Measurements from ENCODE around the gene SEC14L5.
"Not testable (repeated sequence)": the region's sequence is repeated elsewhere in the genome, so short reads cannot be mapped to it uniquely, and the experiment has no call there.

Gene SEC14L5

DNA sequence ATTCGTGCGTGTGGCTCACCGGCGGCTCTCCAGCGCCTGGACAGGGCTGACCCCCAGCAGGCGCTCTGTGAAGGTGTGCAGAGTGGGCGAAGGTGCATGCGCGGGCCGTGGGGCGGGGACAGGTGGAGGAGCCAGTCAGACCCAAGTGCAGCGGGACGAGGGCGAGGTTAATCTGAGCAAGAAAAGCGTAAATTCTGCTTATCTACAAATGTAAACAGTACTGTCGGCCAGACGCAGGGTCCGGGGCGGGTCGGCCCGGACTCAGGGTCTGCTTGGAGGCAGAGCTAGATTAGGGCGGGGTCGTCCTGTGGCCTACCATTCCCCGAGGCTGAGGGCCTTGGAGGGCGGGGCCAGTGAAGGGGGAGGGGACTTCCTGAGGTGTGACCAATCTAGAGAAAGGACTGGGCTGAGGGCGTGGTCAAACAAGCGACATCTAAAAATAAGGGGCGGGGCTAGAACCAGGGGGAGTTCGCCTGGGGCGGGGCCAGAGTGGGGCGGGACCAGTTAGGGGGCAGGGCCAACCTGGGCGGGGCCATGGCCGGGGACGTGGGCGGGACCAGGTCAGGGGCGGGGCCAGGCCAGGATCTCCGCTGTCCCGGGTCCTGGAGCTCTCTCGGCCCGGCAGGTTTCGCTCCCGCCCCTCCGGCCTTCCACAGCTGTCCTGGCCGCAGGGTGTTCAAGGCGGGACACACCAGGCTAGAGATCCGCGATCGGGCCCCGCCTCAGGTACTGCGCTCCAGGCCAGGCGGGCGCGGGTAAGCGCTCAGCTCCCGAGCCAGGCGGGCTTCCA lies at the start of gene SEC14L5:
SEC14L5 (plus strand) TSS at position 611 of the 790 bp plus-strand sequence. CDS start 994 bp downstream, outside the sequence.
- DNase-seq, result no peak

DNA sequence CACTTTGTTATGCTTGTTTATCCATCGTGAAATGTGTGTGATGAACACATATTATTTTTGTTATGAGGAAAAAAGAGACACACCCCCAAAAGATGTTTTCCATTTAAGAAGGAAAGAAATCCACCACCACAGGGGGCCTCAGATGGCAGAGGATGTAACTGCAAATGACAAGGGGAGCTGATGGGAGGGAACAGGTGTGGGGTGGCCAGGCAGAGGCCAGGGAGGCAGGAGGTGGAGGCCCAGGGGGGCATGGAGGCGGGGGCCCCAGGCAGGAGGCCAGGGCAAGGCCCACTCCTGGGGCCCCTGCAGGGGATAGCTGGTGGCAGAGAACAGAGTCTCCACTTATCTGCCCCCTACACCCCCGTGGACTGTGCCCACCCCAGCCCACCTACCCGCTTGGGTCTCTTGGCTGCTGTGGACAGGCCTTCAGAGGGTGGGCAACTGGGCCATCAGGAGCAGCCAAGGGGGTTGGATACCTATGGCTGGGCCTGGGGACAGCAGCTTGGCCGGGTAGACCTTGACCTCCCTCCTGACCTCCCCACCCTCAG lies 49.2 kb upstream of the SEC14L5 start:
- no peak for DNase-seq

DNA sequence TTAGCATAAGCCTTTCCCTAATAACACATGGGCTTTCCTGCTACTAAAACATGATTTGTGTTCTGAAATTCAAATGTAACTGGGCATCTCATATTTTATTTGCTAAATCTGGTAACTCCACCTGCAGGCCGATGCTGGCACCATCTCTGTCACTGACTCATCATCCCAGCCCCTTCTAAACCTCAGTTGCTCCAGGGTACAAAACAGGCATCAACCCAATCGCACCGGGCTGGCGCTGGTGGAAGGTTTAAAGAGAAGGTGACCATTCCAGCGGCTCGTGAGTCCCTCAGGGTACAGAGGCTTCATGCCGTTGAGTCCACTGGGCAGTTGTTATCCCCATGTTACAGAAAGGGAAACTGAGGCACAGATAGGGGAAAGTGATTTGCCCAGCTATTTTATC lies 48.3 kb upstream of the SEC14L5 start:
- DNase-seq, result no peak

DNA sequence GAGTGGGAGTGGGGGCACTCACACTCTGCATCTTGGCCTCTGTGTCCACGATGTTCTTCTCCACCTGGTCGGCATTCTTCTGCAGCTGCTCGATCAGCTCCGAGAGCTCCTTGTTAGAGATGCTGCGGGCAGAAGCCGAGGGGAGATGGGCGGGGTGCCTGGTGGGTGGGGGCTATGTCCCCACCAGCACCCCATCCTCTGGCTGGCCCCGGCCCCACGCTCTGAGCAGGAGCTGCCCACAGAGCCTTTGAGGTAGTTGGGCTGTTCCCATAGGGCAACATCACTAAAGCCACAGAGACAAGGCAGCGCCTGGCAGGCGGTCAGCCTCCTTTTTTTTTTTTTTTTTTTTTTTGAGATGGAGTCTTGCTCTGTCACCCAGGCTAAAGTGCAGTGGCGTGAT lies 47.3 kb upstream of the SEC14L5 start:
- DNase-seq, result no peak

DNA sequence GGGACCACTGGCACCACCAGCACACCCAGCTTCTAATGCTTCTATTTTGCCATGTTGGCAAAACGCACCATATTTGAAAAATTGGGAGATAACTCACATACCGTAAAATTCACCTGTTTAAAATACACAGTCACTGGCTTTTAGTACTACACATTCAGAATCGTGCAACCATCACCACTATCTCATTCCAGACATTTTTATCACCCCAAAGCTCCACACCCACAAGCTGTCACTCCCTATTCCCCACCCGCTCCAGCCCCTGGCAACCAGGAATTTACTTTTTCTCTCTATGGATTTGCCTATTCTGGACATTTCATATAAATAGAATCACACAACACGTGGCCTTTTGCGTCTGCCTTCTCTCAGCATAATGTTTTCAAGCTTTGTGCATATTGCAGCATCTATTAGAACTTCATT lies 46.2 kb upstream of the SEC14L5 start:
- DNase-seq, result no peak

DNA sequence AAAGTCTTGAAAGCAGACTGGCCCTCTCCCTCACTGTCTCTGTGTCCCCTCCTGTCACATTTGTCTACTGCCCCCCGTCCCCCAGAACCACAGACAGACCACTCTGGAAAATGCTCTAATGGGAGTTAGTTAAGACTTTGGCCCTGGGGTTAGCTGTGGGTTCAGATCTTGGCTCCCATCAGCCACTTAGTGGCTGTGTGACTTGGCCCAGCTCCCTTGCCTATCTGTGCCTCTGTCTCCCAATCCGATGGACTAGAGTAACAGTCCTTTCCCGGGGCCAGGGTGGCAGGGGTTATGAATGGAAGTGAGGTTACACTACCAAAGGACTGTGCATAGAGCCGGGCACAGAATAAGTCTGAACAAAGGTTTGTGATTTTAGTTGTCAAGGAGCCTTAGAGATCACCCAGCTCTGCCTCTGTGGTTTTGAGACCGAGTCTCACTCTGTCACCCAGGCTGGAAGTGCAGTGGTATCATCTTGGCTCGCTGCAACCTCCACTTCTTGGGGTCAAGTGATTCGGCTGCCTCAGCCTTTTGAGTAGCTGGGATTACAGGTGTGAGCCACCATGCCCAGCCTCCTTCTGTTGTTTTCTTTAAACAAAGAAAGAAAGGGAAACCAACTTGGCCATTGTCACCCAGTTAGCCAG lies 44.9 kb upstream of the SEC14L5 start:
- no peak for DNase-seq

DNA sequence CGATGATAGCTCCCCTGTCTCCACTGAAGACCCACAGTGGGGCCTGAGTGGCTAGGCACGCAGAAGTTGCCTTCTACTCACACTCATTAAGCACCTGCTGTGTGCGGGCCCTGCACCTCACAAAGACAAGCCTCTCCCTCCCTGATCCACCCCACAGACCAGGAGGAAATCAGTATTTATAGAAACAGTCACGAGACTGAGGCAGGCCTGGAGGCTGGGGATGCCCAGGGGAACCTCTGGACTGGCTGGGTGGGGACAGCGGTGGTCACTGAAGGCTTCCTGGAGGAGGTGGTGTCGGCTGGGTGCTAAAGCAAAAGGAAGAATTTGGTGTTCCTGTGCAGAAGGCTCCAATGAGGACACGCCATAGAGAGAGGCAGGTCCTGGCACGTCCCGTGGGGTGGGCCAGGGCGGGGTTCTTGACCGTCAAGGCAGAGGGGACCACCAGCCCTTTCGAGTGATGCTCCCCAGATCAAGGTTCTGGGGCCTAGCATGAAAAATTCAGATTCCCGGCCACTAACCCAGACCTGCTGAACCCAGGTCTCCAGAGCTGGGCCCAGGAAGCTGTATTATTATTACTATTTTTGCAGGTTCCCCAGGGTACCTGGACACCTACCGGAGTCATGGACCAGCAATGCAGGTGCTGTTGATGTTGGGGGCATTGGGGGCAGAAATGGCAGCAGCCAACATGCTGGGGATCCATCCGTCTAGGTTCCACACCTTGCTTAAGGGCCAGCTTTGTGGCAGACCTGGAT lies 44.2 kb upstream of the SEC14L5 start:
- DNase-seq, result no peak

DNA sequence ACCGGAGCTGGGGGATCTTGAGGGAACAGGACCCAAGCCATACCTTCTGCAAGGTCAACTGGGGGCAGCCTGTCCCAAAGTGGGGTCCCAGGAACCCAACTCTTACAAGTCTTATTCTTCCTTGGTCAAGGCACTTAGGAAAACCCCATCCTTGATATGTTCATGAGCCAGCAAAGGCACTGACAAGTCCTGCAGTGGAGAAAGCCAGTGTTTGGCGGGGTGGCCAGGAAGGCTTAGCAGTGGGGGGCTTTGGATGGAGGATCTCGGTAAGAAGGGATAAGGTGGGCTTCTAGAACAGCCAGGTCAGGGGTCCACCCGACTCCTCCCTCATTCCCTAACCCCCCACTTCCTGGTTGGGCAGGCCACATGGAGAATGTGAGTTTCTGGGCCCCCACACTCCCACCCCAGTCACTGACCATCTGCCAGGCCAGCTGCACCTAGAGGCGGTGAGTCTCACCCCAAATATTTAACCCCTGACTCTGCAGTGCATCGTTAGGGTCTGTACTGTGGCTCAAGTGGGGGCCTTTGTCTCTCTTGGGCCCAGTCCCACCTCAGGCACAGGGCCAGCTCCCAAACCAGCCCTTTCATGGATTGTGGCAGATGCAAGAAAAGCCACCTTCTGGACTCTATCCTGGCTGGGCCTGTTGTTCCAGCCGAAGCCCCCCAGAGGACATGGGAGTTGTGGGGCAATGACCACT lies 43.5 kb upstream of the SEC14L5 start:
- no peak for DNase-seq

DNA sequence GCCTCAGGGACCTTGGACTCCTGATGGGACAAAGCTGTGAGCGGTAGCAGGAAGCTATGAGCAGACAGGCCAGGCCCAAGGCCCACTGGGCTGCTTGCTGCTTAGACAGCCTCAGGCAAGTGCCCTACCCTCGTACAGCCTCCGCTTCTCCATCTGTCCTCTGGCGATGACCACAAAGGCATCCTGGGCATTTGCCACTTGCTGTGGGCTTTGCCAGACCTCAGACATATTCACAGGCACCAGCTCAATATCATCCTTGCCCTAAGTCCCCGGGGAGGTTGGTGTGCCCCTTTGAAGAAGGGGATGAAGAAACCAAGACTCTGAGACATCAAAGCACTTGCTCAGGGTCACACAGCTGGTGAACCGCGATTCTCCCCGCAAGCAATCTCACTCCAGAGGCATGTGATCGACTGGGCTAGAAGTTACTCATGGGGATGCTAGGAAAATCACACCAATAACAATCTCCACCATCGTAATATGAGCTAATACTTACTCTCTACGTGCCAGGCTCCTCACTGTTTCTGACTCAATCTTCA lies 42.8 kb upstream of the SEC14L5 start:
- no peak for DNase-seq

DNA sequence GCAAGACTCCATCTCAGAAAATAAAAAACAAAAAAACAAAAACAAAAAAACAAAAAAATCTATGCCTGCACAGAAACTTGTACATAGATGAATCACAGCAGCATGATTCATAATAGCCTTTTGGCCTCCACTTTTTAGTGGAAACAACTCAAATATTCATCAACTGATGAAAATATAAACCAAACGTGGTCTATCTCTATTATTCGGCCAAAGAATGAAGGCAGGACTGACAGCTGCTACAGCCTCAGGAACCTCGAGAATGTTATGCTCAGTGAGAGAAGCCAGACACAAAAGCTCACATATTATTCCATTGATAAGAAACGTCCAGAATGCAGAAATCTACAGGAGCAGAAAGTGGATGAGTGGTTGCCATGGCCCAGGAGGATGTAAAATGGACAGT lies 41.0 kb upstream of the SEC14L5 start:
- DNase-seq, result no peak

DNA sequence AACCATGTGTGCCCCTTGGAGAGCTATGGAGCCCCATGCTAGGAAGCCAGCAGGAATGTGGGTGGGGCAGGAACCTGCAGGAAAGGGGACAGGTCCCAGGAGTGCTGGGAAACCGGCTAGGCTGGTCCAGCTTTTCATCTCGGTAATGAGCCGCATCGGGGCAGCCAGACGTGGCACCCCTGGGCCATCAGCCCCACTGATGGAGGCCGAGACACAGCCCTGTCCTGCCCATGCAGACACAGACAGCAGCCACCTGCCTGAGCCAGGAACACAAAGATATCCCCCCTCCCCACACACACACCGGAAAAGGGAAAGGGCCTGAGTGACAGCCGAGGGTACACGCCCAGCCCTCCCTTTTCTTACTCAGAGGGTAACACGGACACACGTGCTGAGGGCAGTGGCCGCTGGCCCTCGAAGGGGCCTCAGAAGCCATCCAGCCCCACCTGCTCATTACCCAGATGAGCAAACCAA lies 39.3 kb upstream of the SEC14L5 start:
- peak; percentile 64 for DNase-seq

DNA sequence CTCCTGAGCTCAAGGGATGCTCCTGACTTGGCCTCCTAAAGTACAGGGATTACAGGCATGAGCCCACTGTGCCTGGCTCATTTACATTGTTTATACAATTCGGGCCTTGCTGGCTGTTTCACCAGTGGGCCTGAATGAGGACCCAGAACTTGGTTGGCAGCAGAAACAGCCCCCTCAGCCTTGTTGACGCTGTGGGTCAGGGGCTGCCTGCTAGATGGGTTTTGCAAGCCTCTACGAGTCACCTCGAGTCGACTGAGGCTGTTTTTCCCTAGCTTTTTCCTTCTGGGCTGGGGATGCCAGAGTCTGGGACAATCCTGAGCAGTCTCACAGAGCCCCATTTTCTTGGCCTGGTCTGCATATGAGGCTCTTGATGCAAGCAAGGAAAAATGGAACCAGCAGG lies 37.3 kb upstream of the SEC14L5 start:
- DNase-seq, result no peak

DNA sequence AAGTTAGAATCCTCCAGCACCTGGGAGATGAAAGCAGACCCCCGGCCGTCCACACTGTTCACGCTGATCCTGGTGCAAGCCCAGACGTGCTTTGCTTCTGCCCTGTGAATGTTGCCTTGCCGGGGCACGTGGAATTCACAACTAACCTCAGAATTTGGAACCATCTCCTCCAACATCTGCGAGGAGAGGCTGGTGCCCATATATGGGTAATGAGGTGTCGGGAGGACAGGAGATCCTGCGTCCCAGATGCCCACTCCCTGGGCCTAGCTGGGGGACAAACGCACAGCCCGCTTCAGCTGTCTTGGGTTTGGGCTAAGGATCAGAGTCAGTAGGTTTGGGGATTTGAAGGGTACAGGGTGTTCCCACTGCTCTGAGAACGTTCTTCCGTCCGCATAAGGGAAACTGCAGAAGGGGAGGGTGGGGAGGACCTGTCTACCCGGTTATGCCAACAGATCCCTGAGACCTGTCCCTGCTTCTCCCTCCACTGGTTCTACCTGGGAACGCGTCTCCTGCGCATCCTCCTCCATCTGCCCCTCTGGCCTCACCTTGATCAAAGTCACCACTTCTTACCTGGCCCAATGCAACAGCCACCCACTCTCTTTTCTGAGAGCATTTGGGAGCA lies 35.3 kb upstream of the SEC14L5 start:
- no peak for DNase-seq

DNA sequence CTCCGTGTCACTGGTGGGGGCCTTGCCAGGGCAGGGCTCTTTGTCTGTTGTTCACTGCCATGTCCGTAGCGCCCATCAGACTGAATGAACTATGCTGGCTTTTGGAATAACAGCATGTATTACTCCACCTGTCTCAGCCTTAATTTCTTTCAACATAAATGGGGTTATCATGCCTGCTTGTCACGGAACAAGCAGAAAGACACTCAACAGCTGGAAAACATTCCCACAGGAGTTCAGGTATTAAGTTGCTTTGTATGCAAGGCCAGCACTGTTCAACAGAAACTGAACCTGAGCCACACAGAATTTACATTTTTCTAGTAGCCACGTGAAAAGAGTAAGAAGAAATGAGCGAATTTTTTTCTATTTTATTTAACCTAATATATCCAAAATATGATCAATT lies 34.3 kb upstream of the SEC14L5 start:
- no peak for DNase-seq

DNA sequence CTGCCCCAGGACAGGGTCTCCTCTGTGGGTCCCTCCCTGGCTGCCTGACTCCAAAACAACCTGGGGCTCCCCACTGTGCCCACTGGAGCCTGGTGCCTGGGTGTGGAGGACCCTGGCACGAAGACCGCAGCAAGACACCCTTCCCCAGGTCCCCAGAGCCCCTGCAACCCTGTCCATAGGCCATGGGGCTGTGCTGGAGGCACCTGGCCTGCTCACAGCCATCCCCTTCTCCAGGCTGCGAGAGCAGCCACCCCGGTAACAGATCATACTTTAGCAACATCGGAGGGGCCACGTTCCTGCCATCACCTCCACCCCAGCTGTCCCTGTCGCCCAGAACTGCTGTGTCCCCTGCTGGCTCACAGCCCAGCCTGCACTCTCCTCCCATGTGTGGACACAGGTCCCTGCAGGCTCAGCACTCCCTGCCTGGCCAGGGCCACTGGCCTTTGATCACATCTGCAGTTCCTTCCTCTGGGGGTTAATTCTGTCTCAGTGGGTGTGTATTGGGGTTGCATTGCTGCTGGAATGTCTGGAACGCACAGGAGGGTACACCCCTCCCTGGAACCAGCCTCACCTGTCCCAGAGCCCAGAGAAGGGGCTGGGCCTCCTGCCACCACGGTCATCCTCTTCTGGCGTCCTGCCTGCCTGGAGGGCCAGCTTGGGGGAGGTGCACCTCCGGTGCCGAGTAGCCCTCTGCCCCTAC lies 33.4 kb upstream of the SEC14L5 start:
- DNase-seq, result no peak

DNA sequence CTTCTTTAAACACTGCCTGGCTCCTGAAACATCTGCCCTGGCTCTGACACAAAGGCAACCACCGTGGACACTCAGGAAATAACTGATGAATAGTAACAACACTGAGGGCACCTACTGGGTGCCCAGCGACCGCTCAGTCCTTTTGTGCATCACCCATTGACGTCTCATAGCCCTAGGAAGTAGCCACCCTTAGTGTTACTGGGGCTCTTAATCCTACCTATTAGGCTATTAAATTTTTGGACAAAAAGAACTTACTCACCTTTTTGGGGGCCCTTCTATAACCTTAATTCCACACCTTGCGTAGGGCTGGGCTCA lies 32.9 kb upstream of the SEC14L5 start:
- no peak for DNase-seq

DNA sequence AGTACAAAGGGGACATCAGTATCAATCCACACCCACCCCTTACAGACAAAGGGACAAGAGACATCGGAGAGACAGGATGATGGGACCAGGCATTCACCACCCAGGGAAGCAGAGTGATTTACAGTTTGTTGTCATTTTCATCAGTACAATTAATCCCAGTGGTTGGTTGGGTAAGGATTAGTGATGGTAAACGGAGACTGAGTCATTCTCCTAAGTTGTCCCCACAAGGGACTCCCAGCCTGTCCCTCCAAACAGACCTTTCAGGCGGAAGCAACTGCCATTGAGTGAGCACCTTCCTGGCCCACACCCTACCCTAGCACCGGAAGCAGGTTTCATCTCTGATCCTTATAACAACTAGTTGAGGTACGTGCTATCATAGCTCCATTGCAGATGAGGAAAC lies 32.3 kb upstream of the SEC14L5 start:
- no peak for DNase-seq

DNA sequence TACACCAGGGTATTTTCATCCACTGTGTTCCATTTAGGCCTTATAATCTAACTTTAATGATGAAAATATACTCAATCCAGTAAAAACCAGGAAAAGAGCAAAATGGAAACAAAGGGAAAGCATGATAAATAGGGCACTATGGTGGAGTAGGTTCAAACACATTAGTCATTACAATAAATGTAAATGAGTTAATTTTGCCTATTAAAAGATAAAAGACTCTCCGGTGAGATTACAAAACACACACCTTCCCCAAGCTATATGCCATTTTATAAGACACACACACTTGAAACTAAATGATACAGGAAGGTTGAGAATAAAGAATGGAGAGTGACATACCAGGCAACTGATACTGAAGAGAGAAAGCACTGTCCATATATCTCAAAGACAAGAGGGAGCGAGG lies 31.2 kb upstream of the SEC14L5 start:
- DNase-seq, result no peak

DNA sequence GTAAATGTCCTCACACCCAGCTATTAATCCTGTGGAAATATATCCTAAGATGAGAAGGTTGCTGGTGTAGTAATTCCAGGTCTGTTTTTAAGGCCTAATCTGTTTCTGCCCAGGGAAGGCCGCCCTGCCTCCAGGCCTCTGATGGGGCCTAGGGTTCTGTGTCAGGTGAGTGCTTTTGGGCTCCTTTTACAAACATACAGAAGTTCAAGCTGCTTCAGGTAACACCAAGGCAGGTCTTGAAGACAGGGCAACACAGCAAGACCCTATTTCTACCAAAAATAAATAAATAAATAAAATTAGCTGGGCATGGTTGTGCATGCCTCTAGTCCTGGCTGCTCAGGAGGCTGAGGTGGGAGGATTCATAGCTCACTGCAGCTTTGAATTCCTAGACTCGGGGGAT lies 30.5 kb upstream of the SEC14L5 start:
- no peak for DNase-seq

DNA sequence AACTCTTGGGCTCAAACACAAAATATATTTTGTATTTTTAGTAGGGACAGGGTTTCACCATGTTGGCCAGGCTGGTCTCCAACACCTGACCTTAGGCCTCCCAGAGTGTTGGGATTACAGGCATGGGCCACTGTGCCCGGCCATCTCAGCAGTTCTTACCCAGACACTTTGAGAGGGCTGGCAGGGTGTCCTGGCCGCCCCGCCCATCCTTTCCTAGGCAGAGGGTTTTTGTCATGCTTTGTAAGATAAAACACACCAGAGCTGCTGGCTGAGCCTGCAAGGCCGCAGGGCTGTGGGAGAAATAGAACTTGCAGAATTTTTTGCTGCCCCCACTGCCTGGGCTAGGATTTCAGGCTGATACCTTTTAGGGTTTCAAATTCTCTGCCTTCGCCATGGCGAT lies 29.9 kb upstream of the SEC14L5 start:
- no peak for DNase-seq

DNA sequence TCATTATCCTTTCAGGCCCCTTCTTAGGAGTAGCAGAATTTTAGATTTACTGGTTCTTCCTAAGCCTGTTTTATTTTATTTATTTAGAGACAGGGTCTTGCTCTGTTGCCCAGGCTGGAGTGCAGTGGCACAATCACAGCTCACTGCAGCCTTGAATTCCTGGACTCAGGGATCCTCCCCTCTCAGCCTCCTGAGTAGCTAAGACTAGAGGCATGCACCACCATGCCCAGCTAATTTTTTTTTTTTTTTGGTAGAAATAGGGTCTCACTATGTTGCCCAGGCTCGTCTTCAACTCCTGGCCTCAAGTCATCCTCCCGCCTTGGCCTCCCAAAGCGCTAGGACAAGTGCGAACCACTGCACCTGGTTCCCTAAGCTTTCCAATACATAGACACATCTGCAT lies 28.5 kb upstream of the SEC14L5 start:
- not testable (repeated sequence) for DNase-seq

DNA sequence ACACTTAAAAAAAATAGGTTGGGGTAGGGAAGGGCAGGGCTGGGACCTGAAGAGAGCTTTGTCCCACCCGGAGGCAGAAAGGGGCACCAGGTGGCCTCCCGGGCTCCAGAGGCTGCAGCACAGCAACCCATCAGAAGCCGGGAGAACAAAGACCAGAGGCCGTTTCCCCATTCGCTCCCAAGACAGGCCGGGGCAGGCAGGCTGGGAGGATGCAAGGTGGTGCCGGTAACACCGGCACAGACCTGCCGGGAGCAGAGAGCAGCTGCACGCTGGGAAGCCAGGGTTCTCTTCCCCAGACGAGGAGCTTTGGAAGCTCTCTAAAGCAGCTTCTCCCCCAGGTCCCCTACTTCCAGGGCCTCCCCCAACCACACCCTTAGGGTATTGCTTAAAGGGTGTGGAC lies 26.7 kb upstream of the SEC14L5 start:
- DNase-seq, result no peak

Measured in NCI-H510A (cell line).